ENCODE measurements around the gene CCSER1.
"Not testable (repeated sequence)": the region's sequence is repeated elsewhere in the genome, so short reads cannot be mapped to it uniquely, and the experiment has no call there.

The CCSER1 gene

DNA sequence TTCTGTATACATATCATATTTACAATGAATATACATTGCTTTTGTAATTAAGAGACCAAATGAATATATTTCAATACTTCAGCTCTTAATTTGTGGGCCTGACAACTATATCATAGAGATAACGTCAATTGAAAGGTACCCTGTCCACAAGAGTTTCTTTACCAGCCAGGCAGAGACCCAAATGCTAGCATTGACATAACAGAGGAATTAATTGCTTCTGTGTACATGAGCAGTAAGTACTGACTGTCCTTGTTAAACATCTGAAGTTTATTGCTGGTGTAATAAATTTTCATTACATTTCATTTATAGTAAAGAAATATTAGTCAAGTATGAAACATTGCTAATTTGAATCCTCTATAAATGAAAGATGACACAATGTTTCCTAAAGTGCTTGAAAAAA, 910.8 kb downstream of the CCSER1 start:
- DNase-seq (ENCODE audit: low read depth in 3 of 3), result no peak

- DNase-seq (ENCODE audit: low read depth in 3 of 3), result no peak
Measured at GRCh38 chr4:91057871-91058270, 930.7 kb downstream of the CCSER1 start.

DNA sequence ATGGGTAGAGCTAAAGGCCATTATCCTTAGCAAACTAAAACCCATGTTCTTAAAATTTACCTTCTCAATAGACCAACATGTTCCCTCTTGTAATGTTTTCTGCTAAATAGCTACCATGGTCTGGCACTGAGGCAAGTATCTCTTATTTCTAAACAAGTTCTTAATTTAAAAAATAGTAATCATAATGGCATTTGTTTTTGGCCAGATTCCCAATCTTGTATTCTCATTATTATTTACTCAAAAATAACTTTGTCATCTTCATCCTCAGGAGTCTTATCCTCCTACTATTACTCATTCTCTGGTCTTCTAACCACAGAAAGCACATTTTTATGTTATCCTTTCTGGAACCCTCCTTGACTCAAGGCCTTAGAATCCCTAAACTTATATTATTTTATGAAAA, 931.2 kb downstream of the CCSER1 start:
- DNase-seq (ENCODE audit: low read depth in 3 of 3), result no peak

- DNase-seq (ENCODE audit: low read depth in 3 of 3), result no peak
Measured at GRCh38 chr4:91064157-91064853, 937.1 kb downstream of the CCSER1 start.

GRCh38 chr4:91065117-91065516, 937.9 kb downstream of the CCSER1 start:
- no peak for DNase-seq (ENCODE audit: low read depth in 3 of 3)

GRCh38 chr4:91070736-91071135, 943.5 kb downstream of the CCSER1 start:
- no peak for DNase-seq (ENCODE audit: low read depth in 3 of 3)

- DNase-seq (ENCODE audit: low read depth in 3 of 3), result no peak
Measured at GRCh38 chr4:91076147-91076546, 949.0 kb downstream of the CCSER1 start.

DNA sequence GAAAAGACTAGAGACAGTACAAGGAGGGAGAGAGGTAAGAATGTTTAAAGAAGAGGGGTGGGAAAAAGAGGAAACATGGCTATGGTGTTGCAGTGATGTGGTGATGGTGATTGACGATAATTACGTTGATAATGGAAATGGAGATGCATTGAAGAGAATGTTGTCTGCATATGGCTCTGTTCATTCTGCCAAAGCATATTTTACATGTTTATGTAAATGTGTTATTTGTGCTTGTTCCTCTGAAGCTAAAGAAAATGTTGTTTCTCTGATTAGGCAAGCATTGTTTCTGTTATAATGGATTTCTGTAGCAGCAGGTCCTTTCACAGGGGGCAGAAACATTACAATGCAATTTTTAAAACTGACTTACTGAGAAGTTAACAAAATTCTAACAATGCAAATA, 958.8 kb downstream of the CCSER1 start:
- DNase-seq (ENCODE audit: low read depth in 3 of 3), result no peak

GRCh38 chr4:91087743-91088142, 960.5 kb downstream of the CCSER1 start:
- DNase-seq (ENCODE audit: low read depth in 3 of 3), result no peak

DNA sequence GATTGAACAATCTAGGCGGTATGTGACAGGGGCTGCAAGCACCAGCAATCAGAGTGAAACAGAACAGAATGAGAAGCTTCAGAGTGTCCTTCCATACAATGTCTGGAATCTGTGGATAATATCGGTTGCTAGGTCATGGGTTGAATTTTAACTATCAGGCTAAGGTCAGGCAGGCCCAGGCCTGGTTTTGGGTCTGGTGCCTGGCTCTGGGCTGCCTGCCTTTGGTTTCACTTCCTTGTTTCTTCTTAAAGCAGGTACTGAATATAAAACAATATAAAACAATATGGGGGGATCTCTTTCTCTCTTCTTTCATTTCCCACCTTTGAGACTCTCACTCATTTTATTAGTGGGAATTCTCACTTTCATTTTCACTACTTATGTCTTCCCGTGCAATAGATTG, 962.0 kb downstream of the CCSER1 start:
- DNase-seq (ENCODE audit: low read depth in 3 of 3), result no peak

- DNase-seq (ENCODE audit: low read depth in 3 of 3), result no peak
Measured at GRCh38 chr4:91092398-91092980, 965.3 kb downstream of the CCSER1 start.

DNA sequence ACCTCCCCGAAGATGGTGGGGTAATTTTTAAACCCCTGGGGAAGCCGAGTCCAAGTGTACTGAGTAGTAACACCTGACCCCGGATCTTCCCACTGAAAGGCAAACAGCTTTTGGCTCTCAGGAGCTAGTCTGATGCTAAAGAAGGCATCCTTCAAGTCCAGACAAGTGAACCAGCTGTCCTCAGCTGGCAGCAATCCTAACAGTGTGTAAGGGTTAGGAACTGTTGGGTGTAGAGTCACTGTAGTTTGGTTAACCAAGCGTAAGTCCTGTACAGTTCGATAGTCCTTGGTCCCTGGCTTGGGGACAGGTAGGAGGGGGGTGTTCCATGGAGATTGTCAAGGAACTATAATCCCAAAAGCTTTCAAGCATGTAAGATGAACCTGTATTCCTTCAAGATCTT, 967.0 kb downstream of the CCSER1 start:
- not testable (repeated sequence) for DNase-seq (ENCODE audit: low read depth in 3 of 3)

- DNase-seq (ENCODE audit: low read depth in 3 of 3), result no peak
Measured at GRCh38 chr4:91099666-91100065, 972.5 kb downstream of the CCSER1 start.

- no peak for DNase-seq (ENCODE audit: low read depth in 3 of 3)
Measured at GRCh38 chr4:91108751-91109150, 981.6 kb downstream of the CCSER1 start.

DNA sequence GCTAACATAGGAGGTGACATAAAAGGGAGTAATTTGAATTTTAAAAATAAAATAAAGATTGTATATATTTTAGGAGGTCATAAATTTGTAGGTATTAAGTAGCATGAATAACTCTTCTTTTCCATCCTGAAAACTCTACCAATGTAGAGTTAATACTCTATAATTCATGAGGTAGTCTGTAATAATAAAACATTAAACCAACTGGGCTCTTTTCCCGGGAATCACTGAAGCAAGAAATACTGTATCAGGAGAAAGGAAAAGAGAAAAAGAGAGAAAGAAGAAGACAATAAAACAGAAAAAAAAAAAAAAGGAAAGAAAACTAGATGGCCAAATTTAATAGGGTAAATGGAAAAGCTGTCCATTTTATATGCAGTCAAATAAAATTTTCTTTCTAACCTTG, 984.4 kb downstream of the CCSER1 start:
- no peak for DNase-seq (ENCODE audit: low read depth in 3 of 3)

DNA sequence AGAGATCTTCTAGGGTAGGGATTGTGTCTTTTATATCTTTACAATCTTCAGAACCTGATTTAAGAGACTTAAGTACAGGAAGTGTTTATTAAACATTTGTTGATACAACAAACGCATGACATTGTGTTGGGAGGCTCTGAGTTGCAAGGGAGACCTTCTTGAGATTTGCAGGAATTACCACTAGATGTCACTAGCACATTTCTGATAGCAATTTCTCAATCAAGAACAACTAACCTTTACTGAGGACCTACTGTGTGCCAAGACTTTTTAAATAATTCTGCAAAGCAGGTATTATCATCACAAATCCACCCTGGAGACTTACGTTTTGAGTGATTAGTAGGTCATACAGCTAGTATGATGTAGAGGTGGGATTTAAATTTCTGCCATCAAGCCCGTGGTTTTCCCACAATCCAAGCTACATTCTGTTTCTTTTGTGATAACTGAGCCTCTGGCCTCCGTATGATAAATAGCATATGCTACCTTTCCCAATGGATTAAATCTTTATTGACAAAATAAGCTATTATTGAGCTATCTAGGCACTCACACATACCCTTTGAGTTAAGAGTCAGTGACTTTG, 986.0 kb downstream of the CCSER1 start:
- DNase-seq (ENCODE audit: low read depth in 3 of 3), result no peak

GRCh38 chr4:91114386-91114785, 987.2 kb downstream of the CCSER1 start:
- no peak for DNase-seq (ENCODE audit: low read depth in 3 of 3)

GRCh38 chr4:91116861-91117260, 989.7 kb downstream of the CCSER1 start:
- DNase-seq (ENCODE audit: low read depth in 3 of 3), result no peak

DNA sequence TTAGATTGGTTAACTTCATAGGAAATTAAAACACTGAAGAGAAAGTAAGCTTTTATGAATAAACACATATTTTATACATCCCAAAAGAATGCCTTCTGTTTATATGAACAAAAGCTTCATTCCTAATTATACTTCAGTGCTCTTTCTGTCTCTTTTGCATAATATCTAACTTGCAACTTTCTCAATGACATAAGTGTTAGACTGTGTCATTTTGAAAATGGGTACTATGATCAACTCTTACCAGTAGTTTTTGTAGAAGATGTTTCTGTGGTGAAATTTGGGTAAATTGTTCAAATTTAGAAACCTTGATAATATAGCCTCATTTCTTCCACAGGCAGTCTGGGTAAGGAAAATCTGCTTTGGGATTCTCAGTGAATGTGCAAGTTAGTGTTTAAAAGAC, 991.4 kb downstream of the CCSER1 start:
- DNase-seq (ENCODE audit: low read depth in 3 of 3), result no peak

- DNase-seq (ENCODE audit: low read depth in 3 of 3), result no peak
Measured at GRCh38 chr4:91123742-91124141, 996.5 kb downstream of the CCSER1 start.

GRCh38 chr4:91127192-91127591, 1000.0 kb downstream of the CCSER1 start:
- DNase-seq (ENCODE audit: low read depth in 3 of 3), result no peak

- no peak for DNase-seq (ENCODE audit: low read depth in 3 of 3)
Measured at GRCh38 chr4:91127831-91128230, 1000.6 kb downstream of the CCSER1 start.

- DNase-seq (ENCODE audit: low read depth in 3 of 3), result no peak
Measured at GRCh38 chr4:91128519-91128918, 1001.3 kb downstream of the CCSER1 start.

DNA sequence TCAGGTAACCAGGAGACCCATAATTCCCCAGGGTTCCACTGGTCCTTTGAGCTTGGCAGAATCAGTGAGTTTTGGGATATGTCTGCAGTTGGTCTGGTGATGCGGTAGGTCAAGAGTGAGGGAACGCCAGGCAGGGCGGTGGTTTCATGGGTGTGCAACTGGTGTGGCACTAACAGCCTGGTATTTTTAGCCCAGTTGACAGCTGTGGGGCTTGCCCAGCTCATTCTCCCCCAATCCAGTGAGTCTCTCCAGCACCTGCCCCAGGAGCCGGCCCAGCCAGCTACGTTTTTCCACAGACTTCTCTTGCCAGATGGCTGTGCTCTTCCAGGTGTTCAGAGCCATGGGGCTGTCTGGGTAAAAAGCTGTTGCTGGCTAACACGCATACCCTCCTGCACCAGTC, 1019.9 kb downstream of the CCSER1 start:
- no peak for DNase-seq (ENCODE audit: low read depth in 3 of 3)

Data from stimulated activated CD4-positive, alpha-beta T cell treated with anti-CD3 and anti-CD28 coated beads, TNF-alpha, amount 100 ng/mL, for 4 hours (primary cell).